Mammary epithelial cell (primary cell): ENCODE results near the gene HYAL3.

Experiments used
- EZH2 ChIP-seq: IDR thresholded peaks from 2 replicates; pipeline ENCODE4 v1.6.1; 2012; ENCODE audit warnings: low read length, inconsistent platforms, borderline replicate concordance
- TF ChIP-seq, protein P1 (sequence below), 2 donors: IDR thresholded peaks in 1 of 2; conservative IDR thresholded peaks in 1 of 2; 2 replicates each; pipeline ENCODE4 v1.5.1; 2011 to 2012; ENCODE audit warnings: inconsistent platforms in 2 of 2, low read length in 2 of 2, mild to moderate bottlenecking in 2 of 2, control low read depth in 1 of 2, low read depth in 1 of 2; ENCODE audit not compliant: insufficient read depth in 1 of 2; ENCODE audit errors: extremely low read depth in 1 of 2

DNA sequence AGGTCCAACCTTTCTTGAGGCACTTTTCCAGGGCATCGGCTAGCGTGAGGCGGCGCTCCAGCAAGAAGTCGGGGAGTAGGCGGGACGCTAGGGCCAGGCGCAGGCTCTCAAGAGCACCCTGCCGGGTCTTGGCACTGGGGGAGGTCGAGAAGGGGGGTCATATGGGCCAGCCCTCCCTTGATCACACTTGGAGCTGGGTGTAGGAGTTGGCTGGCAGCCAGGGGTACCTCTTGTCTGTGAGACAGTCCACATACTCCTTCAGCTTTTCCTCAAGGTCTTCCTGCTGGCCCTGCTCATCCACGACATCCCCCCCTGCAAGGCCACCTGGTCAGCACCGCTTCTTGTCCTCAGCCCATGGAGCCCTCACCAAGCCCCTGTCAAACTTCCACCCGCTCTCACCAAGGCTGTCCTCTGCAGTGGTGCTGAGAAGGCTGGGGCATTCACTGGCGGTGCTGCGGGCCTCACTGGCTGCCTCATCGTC is 9.0 kb downstream of the HYAL3 start:
- TF ChIP-seq, protein P1, sequence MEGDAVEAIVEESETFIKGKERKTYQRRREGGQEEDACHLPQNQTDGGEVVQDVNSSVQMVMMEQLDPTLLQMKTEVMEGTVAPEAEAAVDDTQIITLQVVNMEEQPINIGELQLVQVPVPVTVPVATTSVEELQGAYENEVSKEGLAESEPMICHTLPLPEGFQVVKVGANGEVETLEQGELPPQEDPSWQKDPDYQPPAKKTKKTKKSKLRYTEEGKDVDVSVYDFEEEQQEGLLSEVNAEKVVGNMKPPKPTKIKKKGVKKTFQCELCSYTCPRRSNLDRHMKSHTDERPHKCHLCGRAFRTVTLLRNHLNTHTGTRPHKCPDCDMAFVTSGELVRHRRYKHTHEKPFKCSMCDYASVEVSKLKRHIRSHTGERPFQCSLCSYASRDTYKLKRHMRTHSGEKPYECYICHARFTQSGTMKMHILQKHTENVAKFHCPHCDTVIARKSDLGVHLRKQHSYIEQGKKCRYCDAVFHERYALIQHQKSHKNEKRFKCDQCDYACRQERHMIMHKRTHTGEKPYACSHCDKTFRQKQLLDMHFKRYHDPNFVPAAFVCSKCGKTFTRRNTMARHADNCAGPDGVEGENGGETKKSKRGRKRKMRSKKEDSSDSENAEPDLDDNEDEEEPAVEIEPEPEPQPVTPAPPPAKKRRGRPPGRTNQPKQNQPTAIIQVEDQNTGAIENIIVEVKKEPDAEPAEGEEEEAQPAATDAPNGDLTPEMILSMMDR (conservative IDR thresholded peaks at IDR 0.05 in 1 of 2, IDR thresholded peaks at IDR 0.05 in 1 of 2; ENCODE audit: extremely low read depth in 1 of 2, insufficient read depth in 1 of 2, low read depth in 1 of 2, low read length in 2 of 2): no peak
- TF ChIP-seq EZH2: no peak
